Measurements from ENCODE around the gene ATP8A2.

ATP8A2 gene

DNA sequence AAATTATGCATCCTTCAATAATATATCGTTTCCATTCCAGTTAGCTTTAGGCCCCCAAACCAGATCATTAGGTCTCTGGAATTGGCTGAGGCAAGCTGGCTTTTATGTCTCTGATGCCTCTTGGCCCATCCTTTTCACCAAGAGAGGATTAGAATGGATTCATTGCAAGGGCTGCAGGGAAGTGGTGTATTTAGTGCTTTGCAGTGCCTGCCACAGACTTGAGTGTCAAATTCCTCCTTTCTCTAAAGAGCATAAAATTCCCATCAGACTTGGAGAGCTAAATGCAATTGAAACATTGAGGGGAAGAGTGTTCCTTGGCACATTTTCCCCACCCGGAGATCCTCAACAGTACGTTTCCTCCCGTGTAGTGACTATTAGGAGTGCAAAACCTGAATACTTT lies 302.6 kb downstream of the ATP8A2 start:
- H3K4me3 ChIP-seq (ENCODE audit: control insufficient read depth, low read depth, low read length) = no peak overlapping the region
- TF ChIP-seq, protein P1, sequence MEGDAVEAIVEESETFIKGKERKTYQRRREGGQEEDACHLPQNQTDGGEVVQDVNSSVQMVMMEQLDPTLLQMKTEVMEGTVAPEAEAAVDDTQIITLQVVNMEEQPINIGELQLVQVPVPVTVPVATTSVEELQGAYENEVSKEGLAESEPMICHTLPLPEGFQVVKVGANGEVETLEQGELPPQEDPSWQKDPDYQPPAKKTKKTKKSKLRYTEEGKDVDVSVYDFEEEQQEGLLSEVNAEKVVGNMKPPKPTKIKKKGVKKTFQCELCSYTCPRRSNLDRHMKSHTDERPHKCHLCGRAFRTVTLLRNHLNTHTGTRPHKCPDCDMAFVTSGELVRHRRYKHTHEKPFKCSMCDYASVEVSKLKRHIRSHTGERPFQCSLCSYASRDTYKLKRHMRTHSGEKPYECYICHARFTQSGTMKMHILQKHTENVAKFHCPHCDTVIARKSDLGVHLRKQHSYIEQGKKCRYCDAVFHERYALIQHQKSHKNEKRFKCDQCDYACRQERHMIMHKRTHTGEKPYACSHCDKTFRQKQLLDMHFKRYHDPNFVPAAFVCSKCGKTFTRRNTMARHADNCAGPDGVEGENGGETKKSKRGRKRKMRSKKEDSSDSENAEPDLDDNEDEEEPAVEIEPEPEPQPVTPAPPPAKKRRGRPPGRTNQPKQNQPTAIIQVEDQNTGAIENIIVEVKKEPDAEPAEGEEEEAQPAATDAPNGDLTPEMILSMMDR (conservative IDR thresholded peaks at IDR 0.05; ENCODE audit: control insufficient read depth, insufficient read depth, low read depth, low read length) = no peak
- no peak for DNase-seq (ENCODE audit: low read depth)

DNA sequence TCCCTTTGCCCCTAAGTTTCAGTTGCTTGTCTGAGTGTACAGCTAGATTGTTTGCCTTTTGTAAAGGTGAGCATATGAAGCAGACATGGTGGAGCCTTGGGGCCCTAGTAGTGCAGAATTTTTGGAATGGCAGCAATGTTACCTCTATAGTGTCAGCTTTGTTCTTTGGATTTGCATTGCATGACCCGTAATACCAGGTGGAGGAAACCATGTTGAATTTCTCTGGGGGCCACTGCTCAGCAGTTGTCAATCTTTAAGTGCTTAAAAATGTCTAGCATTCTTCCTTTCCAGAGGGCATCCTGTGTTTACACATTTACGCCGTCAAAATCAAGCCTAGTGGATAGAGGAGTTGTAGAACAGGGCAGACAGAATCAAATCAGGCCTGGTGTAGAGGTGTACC lies 303.3 kb downstream of the ATP8A2 start:
- DNase-seq (ENCODE audit: low read depth) = no peak
- no peak overlapping the region for H3K4me3 ChIP-seq (ENCODE audit: control insufficient read depth, low read depth, low read length)
- TF ChIP-seq, protein P1 (conservative IDR thresholded peaks at IDR 0.05; ENCODE audit: control insufficient read depth, insufficient read depth, low read depth, low read length) = no peak

GRCh38 chr13:25677956-25678355 lies 306.2 kb downstream of the ATP8A2 start:
- TF ChIP-seq, protein P1 (conservative IDR thresholded peaks at IDR 0.05; ENCODE audit: control insufficient read depth, insufficient read depth, low read depth, low read length) = no peak
- DNase-seq (ENCODE audit: low read depth) = no peak

GRCh38 chr13:25678398-25678797 lies 306.6 kb downstream of the ATP8A2 start:
- no peak for DNase-seq (ENCODE audit: low read depth)
- no peak overlapping the region for H3K4me3 ChIP-seq (ENCODE audit: control insufficient read depth, low read depth, low read length)
- TF ChIP-seq, protein P1 (conservative IDR thresholded peaks at IDR 0.05; ENCODE audit: control insufficient read depth, insufficient read depth, low read depth, low read length) = no peak

More at GRCh38 chr13:25677956-25678355, 306.2 kb downstream of the ATP8A2 start:
- H3K4me3 ChIP-seq (ENCODE audit: control insufficient read depth, low read depth, low read length) = no peak overlapping the region

DNA sequence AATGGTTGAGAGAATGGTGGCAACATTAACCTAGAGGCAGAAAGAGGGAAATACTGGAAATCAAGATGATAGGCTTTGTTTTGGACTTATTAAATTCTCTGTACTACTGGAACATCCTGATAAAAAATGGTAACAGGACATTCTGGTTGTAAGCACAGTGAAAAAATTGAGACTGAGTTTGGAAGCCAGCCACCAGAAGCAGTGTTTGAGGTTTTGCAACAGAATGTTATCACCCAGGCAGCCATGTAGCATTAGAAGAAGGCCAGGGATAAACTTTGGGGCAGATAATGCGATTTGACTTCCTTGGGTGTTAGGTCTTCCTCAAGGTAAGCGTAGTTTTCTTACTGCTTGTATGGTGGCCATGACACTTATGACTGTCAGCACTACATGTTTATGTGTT lies 307.4 kb downstream of the ATP8A2 start:
- TF ChIP-seq, protein P1 (conservative IDR thresholded peaks at IDR 0.05; ENCODE audit: control insufficient read depth, insufficient read depth, low read depth, low read length) = no peak
- no peak overlapping the region for H3K4me3 ChIP-seq (ENCODE audit: control insufficient read depth, low read depth, low read length)
- no peak for DNase-seq (ENCODE audit: low read depth)

DNA sequence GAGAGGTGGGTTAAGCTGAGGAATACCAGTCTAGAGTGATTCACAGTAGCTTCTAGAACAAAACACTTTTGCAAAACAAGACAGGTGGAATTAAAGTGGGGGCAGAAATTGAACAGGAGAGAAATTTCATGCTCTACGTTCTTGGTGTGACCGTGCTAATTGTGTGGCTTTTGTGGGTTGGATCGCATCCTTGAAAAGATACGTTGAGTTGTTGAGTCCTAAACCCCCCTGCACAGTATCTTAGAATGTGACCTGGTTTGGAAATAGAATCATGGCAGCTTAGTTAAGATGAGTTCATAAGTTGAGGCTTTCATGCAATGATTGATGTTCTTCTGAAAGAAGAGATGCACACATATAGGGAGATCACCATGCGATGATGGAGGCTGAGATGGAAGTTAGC lies 308.2 kb downstream of the ATP8A2 start:
- no peak for DNase-seq (ENCODE audit: low read depth)
- TF ChIP-seq, protein P1 (conservative IDR thresholded peaks at IDR 0.05; ENCODE audit: control insufficient read depth, insufficient read depth, low read depth, low read length) = no peak

GRCh38 chr13:25682276-25682675 lies 310.5 kb downstream of the ATP8A2 start:
- H3K4me3 ChIP-seq (ENCODE audit: control insufficient read depth, low read depth, low read length) = no peak overlapping the region
- DNase-seq (ENCODE audit: low read depth) = no peak

More for the DNA sequence above, 308.2 kb downstream of the ATP8A2 start:
- no peak overlapping the region for H3K4me3 ChIP-seq (ENCODE audit: control insufficient read depth, low read depth, low read length)

More at GRCh38 chr13:25682276-25682675, 310.5 kb downstream of the ATP8A2 start:
- TF ChIP-seq, protein P1 (conservative IDR thresholded peaks at IDR 0.05; ENCODE audit: control insufficient read depth, insufficient read depth, low read depth, low read length) = no peak
